HepG2 (cell line): Measurements from ENCODE around the gene PPA2. TPM values are rescaled to one million over a fixed set of nuclear protein-coding genes. Genes with fewer than 3 reads are reported as not detected.

Source experiments
- ARNT ChIP-seq: fragments of 450-650 bp; IDR thresholded peaks from 2 replicates; pipeline ENCODE4 v1.6.1; 2017
- ARNTL ChIP-seq: sonication (generic); formaldehyde crosslinking; IDR thresholded peaks from 2 replicates; pipeline ENCODE4 v1.4.0; 2020; ENCODE audit warnings: mild to moderate bottlenecking, missing genetic modification reagents
- ETV6 ChIP-seq: sonication (generic); formaldehyde crosslinking; conservative IDR thresholded peaks from 2 replicates; pipeline ENCODE4 v1.4.0; 2020; ENCODE audit warnings: missing genetic modification reagents
- JDP2 ChIP-seq: sonication (generic); formaldehyde crosslinking; IDR thresholded peaks from 2 replicates; pipeline ENCODE4 v1.8.1; 2022; ENCODE audit warnings: missing genetic modification reagents, borderline replicate concordance
- KDM5B ChIP-seq: sonication (generic); formaldehyde crosslinking; IDR thresholded peaks from 2 replicates; pipeline ENCODE4 v1.4.0; 2020; ENCODE audit warnings: missing genetic modification reagents, mild to moderate bottlenecking, borderline replicate concordance
- KLF16 ChIP-seq, 2 experiments: sonication (generic) in 1 of 2; formaldehyde crosslinking in 1 of 2; IDR thresholded peaks; 2 replicates each; pipeline versions ENCODE4 v1.6.1 to v1.8.0; 2016 to 2023; ENCODE audit warnings: missing genetic modification reagents in 2 of 2, missing compliant biosample characterization in 1 of 2
- NFE2L1 ChIP-seq: sonication (generic); formaldehyde crosslinking; IDR thresholded peaks from 2 replicates; pipeline ENCODE4 v1.4.0; 2020; ENCODE audit warnings: missing genetic modification reagents, mild to moderate bottlenecking, borderline replicate concordance
- SAFB2 ChIP-seq: sonication (generic); formaldehyde crosslinking; IDR thresholded peaks from 2 replicates; pipeline ENCODE4 v1.5.1; 2020; ENCODE audit warnings: missing genetic modification reagents, low read depth, mild to moderate bottlenecking, borderline replicate concordance
- SKI ChIP-seq: fragments of 450-650 bp; IDR thresholded peaks from one replicate; pipeline ENCODE4 v1.6.1; 2018; ENCODE audit warnings: mild to moderate bottlenecking; ENCODE audit not compliant: partially characterized antibody
- SSRP1 ChIP-seq: IDR thresholded peaks from 2 replicates; pipeline ENCODE4 v1.6.1; 2016; ENCODE audit warnings: control low read depth
- TBL1XR1 ChIP-seq: fragments of 150-350 bp; IDR thresholded peaks from 2 replicates; pipeline ENCODE4 v1.6.1; 2014; ENCODE audit warnings: borderline replicate concordance, low read length; ENCODE audit not compliant: partially characterized antibody
- ZBTB8A ChIP-seq: sonication (generic); formaldehyde crosslinking; IDR thresholded peaks from 2 replicates; pipeline ENCODE4 v1.4.0; 2020; ENCODE audit warnings: mild to moderate bottlenecking, low read depth, missing genetic modification reagents, borderline replicate concordance
- ZFP37 ChIP-seq: sonication (generic); formaldehyde crosslinking; IDR thresholded peaks from 2 replicates; pipeline ENCODE4 v1.4.0; 2020; ENCODE audit warnings: missing genetic modification reagents, borderline replicate concordance
- ZFP82 ChIP-seq: sonication (generic); formaldehyde crosslinking; IDR thresholded peaks from 2 replicates; pipeline ENCODE4 v1.5.1; 2020; ENCODE audit warnings: mild to moderate bottlenecking, missing genetic modification reagents, borderline replicate concordance
- ZNF44 ChIP-seq: sonication (generic); formaldehyde crosslinking; IDR thresholded peaks from 2 replicates; pipeline ENCODE4 v1.5.1; 2020; ENCODE audit warnings: mild to moderate bottlenecking, missing genetic modification reagents
- ZNF550 ChIP-seq: sonication (generic); formaldehyde crosslinking; IDR thresholded peaks from 2 replicates; pipeline ENCODE4 v1.4.0; 2020; ENCODE audit warnings: mild to moderate bottlenecking, missing genetic modification reagents, borderline replicate concordance
- ZNF570 ChIP-seq: sonication (generic); formaldehyde crosslinking; IDR thresholded peaks from 2 replicates; pipeline ENCODE4 v1.4.0; 2020; ENCODE audit warnings: mild to moderate bottlenecking, missing genetic modification reagents, borderline replicate concordance
- ZNF619 ChIP-seq: sonication (generic); formaldehyde crosslinking; IDR thresholded peaks from 2 replicates; pipeline ENCODE4 v1.4.0; 2020; ENCODE audit warnings: mild to moderate bottlenecking, missing genetic modification reagents
- ZNF841 ChIP-seq: sonication (generic); formaldehyde crosslinking; IDR thresholded peaks from 2 replicates; pipeline ENCODE4 v1.8.1; 2023; ENCODE audit warnings: missing genetic modification reagents, borderline replicate concordance
- ZNF850 ChIP-seq: sonication (generic); formaldehyde crosslinking; conservative IDR thresholded peaks from 2 replicates; pipeline ENCODE4 v1.9.0; 2021; ENCODE audit warnings: mild to moderate bottlenecking, missing genetic modification reagents
- polyA plus RNA-seq, 8 experiments: library from polyadenylated mRNA; depleted of rRNA in 3 of 8; stranded (reverse) in 7 of 8; unstranded in 1 of 8; fragments of >200 nt; fragmentation: Illumina TruSeq in 4 of 8; extraction: Trizol in 4 of 8; gene quantifications; 2 replicates each; pipeline versions ENCODE4 v1.2.1 to v1.2.3, GENCODE V29; 2011 to 2016; ENCODE audit warnings: low read depth in 4 of 8, missing spikeins in 1 of 8, mixed read lengths in 1 of 8; ENCODE audit not compliant: insufficient read depth in 1 of 8
- total RNA-seq, 5 experiments: library from RNA; depleted of rRNA; stranded (reverse); fragments of >200 nt; fragmentation: Illumina TruSeq; extraction: Trizol; gene quantifications; 2 replicates each; pipeline ENCODE4 v1.2.3, GENCODE V29; 2016; ENCODE audit warnings: low read depth in 1 of 5
- TF ChIP-seq, protein P1 (sequence below): sonication (generic); formaldehyde crosslinking; IDR thresholded peaks from 2 replicates; pipeline ENCODE4 v1.4.0; 2020; ENCODE audit warnings: missing genetic modification reagents, borderline replicate concordance
- TF ChIP-seq, protein P2 (sequence below): sonication (generic); formaldehyde crosslinking; IDR thresholded peaks from 2 replicates; pipeline ENCODE4 v1.4.0; 2020; ENCODE audit warnings: mild to moderate bottlenecking, low read depth, missing genetic modification reagents
- TF ChIP-seq, protein P3 (sequence below): IDR thresholded peaks from 2 replicates; pipeline ENCODE4 v1.6.1; 2018; ENCODE audit warnings: missing genetic modification reagents, mild to moderate bottlenecking, missing compliant biosample characterization
- TF ChIP-seq, protein P4 (sequence below): IDR thresholded peaks from 2 replicates; pipeline ENCODE4 v1.6.1; 2016; ENCODE audit warnings: mild to moderate bottlenecking, missing biosample characterization, missing genetic modification reagents

PPA2 gene
- total and polyA plus RNA-seq, 2 of the 13 experiments (the other 11 are each of a cell fraction or from before 2014, with no cell fraction given): 44.2 to 70.6 TPM

DNA sequence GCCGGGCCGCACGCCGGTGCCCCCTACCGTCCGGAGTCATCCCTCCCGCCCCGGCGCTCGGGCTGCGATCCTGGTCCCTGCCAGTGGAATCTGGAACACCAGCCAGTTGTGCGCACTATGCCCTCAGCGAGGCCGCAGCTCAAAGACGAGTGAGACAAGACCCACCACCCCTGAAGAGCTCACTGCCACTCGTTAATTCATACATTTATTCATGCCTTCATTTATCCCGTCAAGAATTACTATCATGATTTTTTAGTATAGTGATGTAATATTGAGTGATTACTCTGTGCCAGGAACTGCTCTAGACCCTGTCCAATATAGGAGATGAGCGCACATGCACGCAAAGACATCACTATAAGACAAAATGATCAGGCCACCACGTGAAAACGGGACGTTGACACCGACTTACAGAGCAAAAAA lies 247 bp upstream of the PPA2 start (continued):
- TF ChIP-seq, protein P1, sequence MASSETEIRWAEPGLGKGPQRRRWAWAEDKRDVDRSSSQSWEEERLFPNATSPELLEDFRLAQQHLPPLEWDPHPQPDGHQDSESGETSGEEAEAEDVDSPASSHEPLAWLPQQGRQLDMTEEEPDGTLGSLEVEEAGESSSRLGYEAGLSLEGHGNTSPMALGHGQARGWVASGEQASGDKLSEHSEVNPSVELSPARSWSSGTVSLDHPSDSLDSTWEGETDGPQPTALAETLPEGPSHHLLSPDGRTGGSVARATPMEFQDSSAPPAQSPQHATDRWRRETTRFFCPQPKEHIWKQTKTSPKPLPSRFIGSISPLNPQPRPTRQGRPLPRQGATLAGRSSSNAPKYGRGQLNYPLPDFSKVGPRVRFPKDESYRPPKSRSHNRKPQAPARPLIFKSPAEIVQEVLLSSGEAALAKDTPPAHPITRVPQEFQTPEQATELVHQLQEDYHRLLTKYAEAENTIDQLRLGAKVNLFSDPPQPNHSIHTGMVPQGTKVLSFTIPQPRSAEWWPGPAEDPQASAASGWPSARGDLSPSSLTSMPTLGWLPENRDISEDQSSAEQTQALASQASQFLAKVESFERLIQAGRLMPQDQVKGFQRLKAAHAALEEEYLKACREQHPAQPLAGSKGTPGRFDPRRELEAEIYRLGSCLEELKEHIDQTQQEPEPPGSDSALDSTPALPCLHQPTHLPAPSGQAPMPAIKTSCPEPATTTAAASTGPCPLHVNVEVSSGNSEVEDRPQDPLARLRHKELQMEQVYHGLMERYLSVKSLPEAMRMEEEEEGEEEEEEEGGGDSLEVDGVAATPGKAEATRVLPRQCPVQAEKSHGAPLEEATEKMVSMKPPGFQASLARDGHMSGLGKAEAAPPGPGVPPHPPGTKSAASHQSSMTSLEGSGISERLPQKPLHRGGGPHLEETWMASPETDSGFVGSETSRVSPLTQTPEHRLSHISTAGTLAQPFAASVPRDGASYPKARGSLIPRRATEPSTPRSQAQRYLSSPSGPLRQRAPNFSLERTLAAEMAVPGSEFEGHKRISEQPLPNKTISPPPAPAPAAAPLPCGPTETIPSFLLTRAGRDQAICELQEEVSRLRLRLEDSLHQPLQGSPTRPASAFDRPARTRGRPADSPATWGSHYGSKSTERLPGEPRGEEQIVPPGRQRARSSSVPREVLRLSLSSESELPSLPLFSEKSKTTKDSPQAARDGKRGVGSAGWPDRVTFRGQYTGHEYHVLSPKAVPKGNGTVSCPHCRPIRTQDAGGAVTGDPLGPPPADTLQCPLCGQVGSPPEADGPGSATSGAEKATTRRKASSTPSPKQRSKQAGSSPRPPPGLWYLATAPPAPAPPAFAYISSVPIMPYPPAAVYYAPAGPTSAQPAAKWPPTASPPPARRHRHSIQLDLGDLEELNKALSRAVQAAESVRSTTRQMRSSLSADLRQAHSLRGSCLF (CRISPR knock-in tag): no peak; the same call in 1 of the 2 replicates
- TF ChIP-seq NFE2L1 (CRISPR knock-in tag) (no peak), ZNF44 (CRISPR knock-in tag) (0 out of 2 replicates have a peak, but pooled peaks have one; percentile 15), ETV6 (no peak), ZNF619 (no peak), SSRP1 (CRISPR knock-in tag) (no peak), ZNF850 (CRISPR knock-in tag) (0 out of 2 replicates have a peak, but pooled peaks have one; percentile 21), ZNF570 (CRISPR knock-in tag) (no peak), ZNF550 (CRISPR knock-in tag) (no peak), JDP2 (CRISPR knock-in tag) (no peak), SKI (no peak), ARNTL (CRISPR knock-in tag) (no peak), ZFP37 (CRISPR knock-in tag) (no peak), ZFP82 (no peak; the same call in 1 of the 2 replicates), SAFB2 (CRISPR knock-in tag) (no peak), KLF16 (CRISPR knock-in tag; IDR thresholded peaks at IDR 0.05) (no peak), TBL1XR1 (no peak), ARNT (no peak), ZBTB8A (CRISPR knock-in tag) (no peak), KDM5B (CRISPR knock-in tag) (no peak), ZNF841 (CRISPR knock-in tag) (no peak)
- TF ChIP-seq, protein P2, sequence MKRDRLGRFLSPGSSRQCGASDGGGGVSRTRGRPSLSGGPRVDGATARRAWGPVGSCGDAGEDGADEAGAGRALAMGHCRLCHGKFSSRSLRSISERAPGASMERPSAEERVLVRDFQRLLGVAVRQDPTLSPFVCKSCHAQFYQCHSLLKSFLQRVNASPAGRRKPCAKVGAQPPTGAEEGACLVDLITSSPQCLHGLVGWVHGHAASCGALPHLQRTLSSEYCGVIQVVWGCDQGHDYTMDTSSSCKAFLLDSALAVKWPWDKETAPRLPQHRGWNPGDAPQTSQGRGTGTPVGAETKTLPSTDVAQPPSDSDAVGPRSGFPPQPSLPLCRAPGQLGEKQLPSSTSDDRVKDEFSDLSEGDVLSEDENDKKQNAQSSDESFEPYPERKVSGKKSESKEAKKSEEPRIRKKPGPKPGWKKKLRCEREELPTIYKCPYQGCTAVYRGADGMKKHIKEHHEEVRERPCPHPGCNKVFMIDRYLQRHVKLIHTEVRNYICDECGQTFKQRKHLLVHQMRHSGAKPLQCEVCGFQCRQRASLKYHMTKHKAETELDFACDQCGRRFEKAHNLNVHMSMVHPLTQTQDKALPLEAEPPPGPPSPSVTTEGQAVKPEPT (CRISPR knock-in tag): no peak
- TF ChIP-seq, protein P3, sequence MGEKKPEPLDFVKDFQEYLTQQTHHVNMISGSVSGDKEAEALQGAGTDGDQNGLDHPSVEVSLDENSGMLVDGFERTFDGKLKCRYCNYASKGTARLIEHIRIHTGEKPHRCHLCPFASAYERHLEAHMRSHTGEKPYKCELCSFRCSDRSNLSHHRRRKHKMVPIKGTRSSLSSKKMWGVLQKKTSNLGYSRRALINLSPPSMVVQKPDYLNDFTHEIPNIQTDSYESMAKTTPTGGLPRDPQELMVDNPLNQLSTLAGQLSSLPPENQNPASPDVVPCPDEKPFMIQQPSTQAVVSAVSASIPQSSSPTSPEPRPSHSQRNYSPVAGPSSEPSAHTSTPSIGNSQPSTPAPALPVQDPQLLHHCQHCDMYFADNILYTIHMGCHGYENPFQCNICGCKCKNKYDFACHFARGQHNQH (CRISPR knock-in tag): no peak
- TF ChIP-seq, protein P4, sequence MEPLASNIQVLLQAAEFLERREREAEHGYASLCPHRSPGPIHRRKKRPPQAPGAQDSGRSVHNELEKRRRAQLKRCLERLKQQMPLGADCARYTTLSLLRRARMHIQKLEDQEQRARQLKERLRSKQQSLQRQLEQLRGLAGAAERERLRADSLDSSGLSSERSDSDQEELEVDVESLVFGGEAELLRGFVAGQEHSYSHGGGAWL (CRISPR knock-in tag): no peak
